Activated B cell treated with CpG ODN at 0.5 μM for 24 hours (primary cell): ENCODE results near the gene NTNG2. TPM values are rescaled to one million over a fixed set of nuclear protein-coding genes. Genes with fewer than 3 reads are reported as not detected.
A peak's percentile ranks its signal among the peaks of the same experiment; 100 is the strongest.

Experiments
- ATAC-seq: fragments of 200-7000 bp; cut with Tn5 transposase; one replicate; pipeline ENCODE4 v1.10.0; 2021; ENCODE audit warnings: low read depth, mild to moderate bottlenecking, moderate library complexity
- CTCF ChIA-PET: fragments of 350-600 bp; sonication (Branson Sonifier 250); formaldehyde crosslinking; loops from one replicate; lab custom pipeline; 2021; ENCODE audit warnings: antibody characterized with exemption; lab: Charles Lee
- POLR2A ChIA-PET: fragments of 350-600 bp; sonication (Branson Sonifier 250); formaldehyde crosslinking; loops from one replicate; lab custom pipeline; 2021; ENCODE audit warnings: antibody characterized with exemption; lab: Charles Lee
- DNase-seq: peaks from one replicate; pipeline ENCODE4 v3.0.0; 2022
- H3K27ac Mint-ChIP-seq: one replicate; pipeline ENCODE4 v1.8.0; 2020; ENCODE audit warnings: mixed read lengths
- H3K27me3 Mint-ChIP-seq: one replicate; pipeline ENCODE4 v1.8.0; 2021; ENCODE audit warnings: mixed read lengths
- H3K36me3 Mint-ChIP-seq: one replicate; pipeline ENCODE4 v1.8.0; 2021; ENCODE audit warnings: low read depth, mixed read lengths
- H3K4me1 Mint-ChIP-seq: one replicate; pipeline ENCODE4 v1.8.0; 2021; ENCODE audit warnings: mixed read lengths
- H3K4me3 Mint-ChIP-seq: one replicate; pipeline ENCODE4 v1.8.0; 2020; ENCODE audit warnings: mild to moderate bottlenecking, mixed read lengths
- H3K9me3 Mint-ChIP-seq: one replicate; pipeline ENCODE4 v1.8.0; 2020; ENCODE audit warnings: mixed read lengths
- intact Hi-C: fragments of 100-400 bp; cut with micrococcal nuclease; formaldehyde crosslinking; loops from one replicate; pipeline ENCODE4 v1.15.1; 2024
- total RNA-seq: library from RNA; stranded (reverse); gene quantifications from 2 replicates; pipeline ENCODE4 v1.2.3, GENCODE V29; 2022
- TF ChIP-seq, protein P1 (sequence below): fragments of 200-600 bp; IDR thresholded peaks from one replicate; pipeline ENCODE4 v1.8.0; 2022; ENCODE audit warnings: antibody characterized with exemption, mild to moderate bottlenecking

The NTNG2 gene
- total RNA-seq, 1 donor from 2014 or later, result 3.1 TPM

GRCh38 chr9:132288966-132289365, 127.1 kb downstream of the NTNG2 start:
- TF ChIP-seq, protein P1, sequence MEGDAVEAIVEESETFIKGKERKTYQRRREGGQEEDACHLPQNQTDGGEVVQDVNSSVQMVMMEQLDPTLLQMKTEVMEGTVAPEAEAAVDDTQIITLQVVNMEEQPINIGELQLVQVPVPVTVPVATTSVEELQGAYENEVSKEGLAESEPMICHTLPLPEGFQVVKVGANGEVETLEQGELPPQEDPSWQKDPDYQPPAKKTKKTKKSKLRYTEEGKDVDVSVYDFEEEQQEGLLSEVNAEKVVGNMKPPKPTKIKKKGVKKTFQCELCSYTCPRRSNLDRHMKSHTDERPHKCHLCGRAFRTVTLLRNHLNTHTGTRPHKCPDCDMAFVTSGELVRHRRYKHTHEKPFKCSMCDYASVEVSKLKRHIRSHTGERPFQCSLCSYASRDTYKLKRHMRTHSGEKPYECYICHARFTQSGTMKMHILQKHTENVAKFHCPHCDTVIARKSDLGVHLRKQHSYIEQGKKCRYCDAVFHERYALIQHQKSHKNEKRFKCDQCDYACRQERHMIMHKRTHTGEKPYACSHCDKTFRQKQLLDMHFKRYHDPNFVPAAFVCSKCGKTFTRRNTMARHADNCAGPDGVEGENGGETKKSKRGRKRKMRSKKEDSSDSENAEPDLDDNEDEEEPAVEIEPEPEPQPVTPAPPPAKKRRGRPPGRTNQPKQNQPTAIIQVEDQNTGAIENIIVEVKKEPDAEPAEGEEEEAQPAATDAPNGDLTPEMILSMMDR, result no peak
- no peak for DNase-seq
- H3K36me3 Mint-ChIP-seq, result peaks cover 66% of the 10 kb centered on the region

DNA sequence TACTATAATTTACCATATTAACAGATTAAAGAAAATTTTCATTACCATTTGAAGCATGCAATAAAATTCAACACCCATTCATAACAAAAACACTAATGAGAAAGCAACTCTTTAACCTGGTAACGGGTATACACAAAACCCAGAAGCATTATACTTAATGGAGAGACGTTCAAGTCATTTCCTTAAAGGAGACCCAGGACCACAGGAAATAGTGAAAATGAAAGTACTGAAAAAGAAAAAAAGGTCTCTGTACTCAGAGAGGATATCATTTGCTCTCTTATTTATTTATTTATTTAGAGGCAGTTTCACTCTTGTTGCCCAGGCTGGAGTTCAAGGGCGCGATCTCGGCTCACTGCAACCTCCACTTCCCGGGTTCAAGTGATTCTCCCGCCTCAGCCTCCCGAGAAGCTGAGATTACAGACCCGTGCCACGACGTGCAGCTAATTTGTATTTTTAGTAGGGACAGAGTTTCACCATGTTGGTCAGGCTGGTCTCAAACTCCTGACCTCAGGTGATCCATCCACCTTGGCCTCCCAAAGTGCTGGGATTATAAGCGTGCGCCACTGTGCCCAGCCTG, 131.4 kb downstream of the NTNG2 start:
- intact Hi-C loops, result loop anchor here (5.0 kb wide), 1 partner anchor 34 kb away; no protein-coding TSS in a partner anchor
- CTCF ChIA-PET, result no interaction called here
- no peaks in the 10 kb centered on the region for H3K27me3 Mint-ChIP-seq
- H3K9me3 Mint-ChIP-seq, result no peaks in the 10 kb centered on the region
- H3K4me1 Mint-ChIP-seq, result no peaks in the 10 kb centered on the region
- peaks cover 69% of the 10 kb centered on the region for H3K36me3 Mint-ChIP-seq
- no peak overlapping the region for H3K27ac Mint-ChIP-seq
- TF ChIP-seq, protein P1, result no peak
- no peak for ATAC-seq
- no peak overlapping the region for H3K4me3 Mint-ChIP-seq
- DNase-seq, result no peak
- POLR2A ChIA-PET, result no interaction called here

More at GRCh38 chr9:132288966-132289365, 127.1 kb downstream of the NTNG2 start:
- ChIA-PET POLR2A (no interaction called here), CTCF (no interaction called here)
- Mint-ChIP-seq H3K4me1 (no peaks in the 10 kb centered on the region), H3K27ac (peak overlapping the region; percentile 56), H3K4me3 (no peak overlapping the region), H3K9me3 (no peaks in the 10 kb centered on the region), H3K27me3 (no peaks in the 10 kb centered on the region)
- intact Hi-C loops, result no loop called here
- ATAC-seq, result no peak

Other genes starting within 250 kb of the NTNG2 start
- gene MED27, start 82.2 kb upstream of the NTNG2 start, total RNA-seq, result 18.8 and 24.5 TPM in 2 replicates
- 91.3 and 109 TPM in 2 replicates for gene SETX, start 192.9 kb downstream of the NTNG2 start, total RNA-seq
- 22.0 and 22.8 TPM in 2 replicates for gene TTF1, start 244.8 kb downstream of the NTNG2 start, total RNA-seq
- gene CFAP77, start 248.2 kb downstream of the NTNG2 start, total RNA-seq, result not detected in 2 replicates